ENCODE results near the gene DDX6.

The DDX6 gene

GRCh38 chr11:118807800-118808778, 17.1 kb upstream of the DDX6 start:
- H2AFZ ChIP-seq (ENCODE audit: low read depth, low read length): no peak overlapping the region
- no peak overlapping the region for H3K4me2 ChIP-seq (ENCODE audit: insufficient read depth, low read length)
- TF ChIP-seq CTCF (IDR thresholded peaks at IDR 0.05; ENCODE audit: borderline replicate concordance, extremely low read depth, low read length, poor library complexity, severe bottlenecking) (no peak), EZH2 (IDR thresholded peaks at IDR 0.05; ENCODE audit: borderline replicate concordance, low read depth, low read length, severe bottlenecking) (no peak)
- H4K20me1 ChIP-seq (ENCODE audit: insufficient read depth, low read length): no peaks in the 10 kb centered on the region
- DNase-seq (no peak), ATAC-seq (ENCODE audit: insufficient read depth, low read depth) (no peak)
- no peaks in the 10 kb centered on the region for H3K36me3 ChIP-seq (ENCODE audit: insufficient read depth, low read length)
- H3K9me3 ChIP-seq (ENCODE audit: insufficient read depth, low read length, severe bottlenecking): no peaks in the 10 kb centered on the region
- H3K79me2 ChIP-seq (ENCODE audit: insufficient read depth, low read length): no peaks in the 10 kb centered on the region
- H3K4me1 ChIP-seq (ENCODE audit: insufficient read depth, low read length): no peaks in the 10 kb centered on the region
- no peak overlapping the region for H3K27ac ChIP-seq (ENCODE audit: low read length)
- H3K27me3 ChIP-seq (ENCODE audit: insufficient read depth, low read length, poor library complexity): no peaks in the 10 kb centered on the region
- H3K4me3 ChIP-seq (ENCODE audit: low read depth in 1 of 2, low read length in 2 of 2): no peak overlapping the region
- H3K9ac ChIP-seq (ENCODE audit: low read depth, low read length): no peak overlapping the region

GRCh38 chr11:118806400-118806799, 15.4 kb upstream of the DDX6 start:
- H3K9me3 ChIP-seq (ENCODE audit: insufficient read depth, low read length, severe bottlenecking): no peaks in the 10 kb centered on the region
- H2AFZ ChIP-seq (ENCODE audit: low read depth, low read length): no peak overlapping the region
- no peak overlapping the region for H3K9ac ChIP-seq (ENCODE audit: low read depth, low read length)
- no peaks in the 10 kb centered on the region for H3K36me3 ChIP-seq (ENCODE audit: insufficient read depth, low read length)
- TF ChIP-seq CTCF (IDR thresholded peaks at IDR 0.05; ENCODE audit: borderline replicate concordance, extremely low read depth, low read length, poor library complexity, severe bottlenecking) (no peak), EZH2 (IDR thresholded peaks at IDR 0.05; ENCODE audit: borderline replicate concordance, low read depth, low read length, severe bottlenecking) (no peak)
- H3K4me2 ChIP-seq (ENCODE audit: insufficient read depth, low read length): no peak overlapping the region
- DNase-seq (no peak), ATAC-seq (ENCODE audit: insufficient read depth, low read depth) (no peak)
- no peaks in the 10 kb centered on the region for H3K79me2 ChIP-seq (ENCODE audit: insufficient read depth, low read length)
- no peaks in the 10 kb centered on the region for H4K20me1 ChIP-seq (ENCODE audit: insufficient read depth, low read length)
- H3K27ac ChIP-seq (ENCODE audit: low read length): no peak overlapping the region
- H3K4me1 ChIP-seq (ENCODE audit: insufficient read depth, low read length): no peaks in the 10 kb centered on the region
- no peak overlapping the region for H3K4me3 ChIP-seq (ENCODE audit: low read depth in 1 of 2, low read length in 2 of 2)
- H3K27me3 ChIP-seq (ENCODE audit: insufficient read depth, low read length, poor library complexity): no peaks in the 10 kb centered on the region

DNA sequence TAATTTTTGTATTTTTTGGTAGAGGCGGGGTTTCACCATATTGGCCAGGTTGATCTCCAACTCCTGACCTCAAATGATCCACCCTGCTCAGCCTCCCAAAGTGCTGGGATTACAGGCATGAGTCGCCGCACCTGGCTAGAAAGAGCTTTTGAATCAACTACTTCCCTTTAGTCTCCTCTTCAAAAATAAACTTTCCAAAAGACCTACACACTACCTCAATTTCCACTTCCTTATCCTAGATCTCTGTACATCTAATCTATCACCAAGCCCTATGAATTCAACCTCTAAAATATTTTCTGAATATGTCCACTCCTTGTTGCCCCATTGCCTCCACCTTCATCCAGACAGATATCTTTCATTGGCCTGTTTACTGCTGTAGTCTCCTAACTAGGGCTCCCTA, 13.1 kb upstream of the DDX6 start:
- TF ChIP-seq EZH2 (IDR thresholded peaks at IDR 0.05; ENCODE audit: borderline replicate concordance, low read depth, low read length, severe bottlenecking) (no peak), CTCF (IDR thresholded peaks at IDR 0.05; ENCODE audit: borderline replicate concordance, extremely low read depth, low read length, poor library complexity, severe bottlenecking) (no peak)
- no peaks in the 10 kb centered on the region for H3K9me3 ChIP-seq (ENCODE audit: insufficient read depth, low read length, severe bottlenecking)
- no peaks in the 10 kb centered on the region for H3K79me2 ChIP-seq (ENCODE audit: insufficient read depth, low read length)
- no peak overlapping the region for H3K27ac ChIP-seq (ENCODE audit: low read length)
- no peak overlapping the region for H3K9ac ChIP-seq (ENCODE audit: low read depth, low read length)
- no peak overlapping the region for H3K4me3 ChIP-seq (ENCODE audit: low read depth in 1 of 2, low read length in 2 of 2)
- H3K4me1 ChIP-seq (ENCODE audit: insufficient read depth, low read length): no peaks in the 10 kb centered on the region
- no peaks in the 10 kb centered on the region for H4K20me1 ChIP-seq (ENCODE audit: insufficient read depth, low read length)
- no peaks in the 10 kb centered on the region for H3K36me3 ChIP-seq (ENCODE audit: insufficient read depth, low read length)
- H3K27me3 ChIP-seq (ENCODE audit: insufficient read depth, low read length, poor library complexity): no peaks in the 10 kb centered on the region
- no peak for DNase-seq
- ATAC-seq (ENCODE audit: insufficient read depth, low read depth): no peak
- H2AFZ ChIP-seq (ENCODE audit: low read depth, low read length): no peak overlapping the region
- no peak overlapping the region for H3K4me2 ChIP-seq (ENCODE audit: insufficient read depth, low read length)

Data from DND-41 (cell line).